ENCODE data around the gene NUFIP2. TPM values are rescaled to one million over a fixed set of nuclear protein-coding genes. Genes with fewer than 3 reads are reported as not detected.
A peak's percentile ranks its signal among the peaks of the same experiment; 100 is the strongest.

The NUFIP2 gene
- total and polyA plus RNA-seq, 5 experiments from 2014 or later: 9.2 to 89.3 (median 11.9) TPM

DNA sequence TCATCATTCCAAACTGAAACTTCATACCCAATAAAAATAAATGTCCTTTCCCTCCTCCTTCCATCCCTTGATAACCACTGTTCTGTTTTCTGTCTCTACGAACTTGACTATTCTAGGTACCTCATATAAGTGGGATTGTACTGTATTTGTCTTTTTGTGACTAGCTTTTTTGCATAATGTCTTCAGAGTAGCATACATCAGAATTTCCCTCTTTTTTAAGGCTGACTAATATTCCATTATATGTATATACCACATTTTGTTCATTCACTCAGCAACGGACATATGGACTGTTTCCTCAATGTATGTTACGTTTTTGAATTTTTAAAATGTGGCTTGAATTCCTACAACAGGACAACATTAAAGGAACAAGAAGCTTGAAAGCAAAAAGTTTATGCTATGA lies 1.5 kb upstream of the NUFIP2 start:
- ATAC-seq: no peak
- H3K36me3 Mint-ChIP-seq: peaks cover 0 to 5% (median 4%) of the 10 kb centered on the region in 3 donors
- POLR2A ChIA-PET: no interaction called here

DNA sequence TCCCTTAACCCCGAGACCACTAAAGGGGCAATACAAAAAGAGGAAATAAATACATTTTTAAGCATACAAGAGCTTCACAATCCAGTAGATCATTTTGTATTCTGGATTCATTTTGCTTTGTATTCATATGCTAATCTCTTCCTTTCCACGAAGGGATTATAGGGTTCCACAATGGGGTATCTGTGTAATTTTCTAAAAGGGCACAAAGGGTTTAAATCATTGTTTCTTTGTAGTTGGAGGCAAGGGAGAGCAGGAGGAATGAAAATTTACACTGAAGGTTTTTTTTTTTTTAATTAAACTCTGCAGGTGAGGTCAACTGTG lies 592 bp upstream of the NUFIP2 start:
- POLR2A ChIA-PET: interaction anchor here (0.5 to 2.7 kb wide), 26 partner anchors 10 to 724 kb away, joined by 3 to 21 read pairs (median 4); partner anchors contain the start of genes MYO18A, PHF12, PIGS and TAOK1
- Mint-ChIP-seq H3K4me3 (peak overlapping the region; percentile 97 to 100 (median 99)), H3K27ac (peak overlapping the region; percentile 97 to 99 (median 98)), H3K9me3 (no peaks in the 10 kb centered on the region), H3K27me3 (no peaks in the 10 kb centered on the region), H3K36me3 (peaks cover 0 to 11% (median 4%) of the 10 kb centered on the region in 3 donors), H3K4me1 (peaks cover 13 to 45% (median 35%) of the 10 kb centered on the region in 4 donors)
- DNase-seq (no peak), ATAC-seq (no peak)

More for the DNA sequence above, 1.5 kb upstream of the NUFIP2 start:
- H3K27ac Mint-ChIP-seq: peak overlapping the region in 9 of 10 donors; percentile 6 to 99 (median 87)
- H3K27me3 Mint-ChIP-seq: no peaks in the 10 kb centered on the region
- no peak for DNase-seq
- no peaks in the 10 kb centered on the region for H3K9me3 Mint-ChIP-seq
- peak overlapping the region in 9 of 10 donors; percentile 42 to 99 (median 61) for H3K4me3 Mint-ChIP-seq
- peaks cover 13 to 37% (median 27%) of the 10 kb centered on the region in 4 donors for H3K4me1 Mint-ChIP-seq

DNA sequence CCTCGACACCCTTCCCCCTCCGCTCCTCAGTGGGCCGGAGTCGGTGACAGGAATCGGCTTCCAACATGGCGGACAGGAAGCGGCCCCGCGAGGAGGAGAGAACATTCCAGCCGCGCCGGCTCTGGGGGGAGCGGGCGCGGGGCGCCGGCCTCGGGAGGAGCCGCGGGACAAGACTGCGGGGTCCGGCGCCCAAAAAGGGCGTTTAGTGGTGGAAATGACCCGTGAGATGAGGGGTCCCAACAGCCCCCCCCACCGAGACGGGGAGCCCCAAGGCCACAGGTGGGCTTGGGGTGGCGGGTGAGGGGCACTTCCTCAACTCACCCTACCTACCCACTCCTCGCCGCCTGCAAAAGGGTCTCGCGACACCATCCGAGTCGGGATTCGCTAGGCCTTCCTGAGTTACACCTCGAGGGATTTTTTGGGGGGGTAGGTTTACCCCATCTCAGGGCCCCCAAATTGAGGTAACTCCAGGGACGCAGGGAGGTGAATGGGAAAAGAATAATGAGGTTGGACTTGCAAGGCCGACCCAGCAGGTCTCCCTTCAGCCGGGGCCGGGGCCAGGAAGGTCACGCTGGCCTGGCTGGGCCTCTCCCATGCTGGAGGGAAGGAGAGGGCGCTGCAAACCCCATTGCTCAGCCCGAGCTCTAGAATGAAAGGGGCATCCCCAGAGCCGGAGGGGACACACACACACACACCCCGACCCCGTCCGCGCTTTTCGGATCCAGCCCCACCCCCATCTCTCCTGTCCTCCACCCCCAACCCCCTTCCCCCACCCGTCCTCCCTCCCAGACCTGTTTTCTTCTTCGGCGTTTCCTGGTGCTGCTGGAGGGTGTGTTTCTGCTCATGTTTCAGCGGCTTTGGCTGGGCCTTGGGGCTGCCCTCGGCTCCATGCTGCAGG lies 707 bp downstream of the NUFIP2 start:
- ATAC-seq (peak; percentile 32 to 39), DNase-seq (peak; percentile 38 to 82 (median 54))
- no peaks in the 10 kb centered on the region for H3K9me3 Mint-ChIP-seq
- POLR2A ChIA-PET: interaction anchor here (0.7 to 2.7 kb wide), 30 partner anchors 8 to 722 kb away, joined by 3 to 21 read pairs (median 4); partner anchors contain the start of genes MYO18A, PHF12, PIGS and TAOK1
- H3K4me3 Mint-ChIP-seq: peak overlapping the region; percentile 97 to 100 (median 99)
- H3K4me1 Mint-ChIP-seq: peaks cover 17 to 58% (median 48%) of the 10 kb centered on the region in 4 donors
- peaks cover 3 to 23% (median 4%) of the 10 kb centered on the region in 3 donors for H3K36me3 Mint-ChIP-seq
- H3K27ac Mint-ChIP-seq: peak overlapping the region; percentile 97 to 99 (median 98)
- no peaks in the 10 kb centered on the region for H3K27me3 Mint-ChIP-seq

DNA sequence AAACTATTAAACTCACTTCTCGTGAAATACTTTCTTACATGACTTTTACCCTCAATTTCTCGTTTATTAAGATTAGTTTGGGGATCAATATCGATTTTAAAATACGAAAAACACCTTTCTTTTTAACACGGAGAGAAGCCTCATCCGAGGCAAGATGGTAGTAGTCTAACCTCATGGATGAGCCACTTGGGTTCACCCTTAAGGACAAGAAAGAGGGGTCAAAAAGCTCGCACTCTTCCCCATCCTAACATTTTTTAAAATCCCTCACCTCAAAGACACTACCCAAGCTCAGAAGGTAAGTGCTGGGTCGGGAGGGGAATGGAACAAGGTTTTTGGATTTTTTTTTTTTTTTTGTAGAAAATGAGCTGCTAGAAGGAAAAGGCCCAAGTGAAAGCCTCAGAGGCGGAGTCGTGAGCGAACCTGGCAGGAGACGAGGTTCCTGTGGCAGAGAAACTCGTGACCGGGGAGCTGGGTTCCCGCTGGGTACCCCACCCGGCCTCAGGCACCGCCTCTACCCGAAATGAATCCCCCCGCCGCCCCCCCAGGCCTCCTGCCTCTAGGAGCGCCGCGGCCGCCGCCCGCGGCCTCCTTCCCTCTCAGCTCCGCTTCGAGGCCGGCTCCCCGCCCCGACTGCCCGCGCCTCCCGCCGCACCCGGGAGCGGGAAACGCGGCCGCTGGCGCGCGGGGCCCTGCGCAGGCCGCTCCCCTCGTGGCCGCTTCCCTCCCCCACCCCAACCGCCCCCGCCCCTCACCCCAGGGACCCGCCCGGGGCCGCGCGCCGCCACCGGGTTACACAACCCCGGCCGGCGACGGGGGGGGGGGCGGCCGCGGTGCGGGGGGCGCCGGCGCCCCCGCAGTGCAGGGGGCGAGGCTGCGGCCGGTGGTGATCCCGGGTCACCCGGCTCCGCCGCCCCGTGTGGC lies 1.6 kb downstream of the NUFIP2 start:
- H3K27ac Mint-ChIP-seq: peak overlapping the region; percentile 79 to 99 (median 98)
- H3K4me1 Mint-ChIP-seq: peaks cover 19 to 67% (median 57%) of the 10 kb centered on the region in 4 donors
- peak overlapping the region; percentile 97 to 100 (median 99) for H3K4me3 Mint-ChIP-seq
- no peaks in the 10 kb centered on the region for H3K27me3 Mint-ChIP-seq
- H3K9me3 Mint-ChIP-seq: no peaks in the 10 kb centered on the region
- H3K36me3 Mint-ChIP-seq: peaks cover 4 to 32% (median 6%) of the 10 kb centered on the region in 3 donors
- ATAC-seq (peak in 1 of 2 donors; percentile 5), DNase-seq (peak; percentile 43 to 85 (median 52))
- POLR2A ChIA-PET: interaction anchor here (0.5 to 2.7 kb wide), 18 partner anchors 10 to 720 kb away, joined by 3 to 21 read pairs (median 3); partner anchors contain the start of gene TAOK1

DNA sequence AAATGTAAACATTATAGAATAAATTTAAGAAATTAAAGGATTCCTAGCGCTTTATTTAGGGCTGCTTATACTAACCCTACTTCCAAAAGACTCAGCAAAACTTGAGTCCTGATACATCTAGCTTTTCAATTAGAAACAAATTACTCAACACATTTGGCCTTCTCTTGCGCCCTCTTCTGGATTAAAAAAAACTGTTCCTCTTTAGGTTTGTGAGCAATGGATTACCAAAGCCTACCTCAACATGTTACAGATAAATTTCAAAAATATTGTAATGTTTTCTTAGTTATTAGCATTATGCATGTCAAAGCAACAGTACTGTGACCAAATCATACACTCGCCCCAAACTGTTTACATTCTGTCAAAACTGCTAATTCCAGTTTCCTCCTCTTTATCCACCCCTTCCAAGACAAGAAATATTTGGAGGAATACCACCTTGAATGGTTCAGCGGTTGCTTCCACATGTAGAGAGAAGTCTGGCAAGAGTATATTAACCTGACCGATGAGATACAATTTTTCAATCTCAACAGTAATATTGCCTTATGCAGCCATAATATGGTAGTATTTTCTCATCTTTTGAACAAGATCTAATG lies 2.7 kb downstream of the NUFIP2 start:
- POLR2A ChIA-PET: interaction anchor here (0.8 to 1.6 kb wide), 5 partner anchors 13 to 324 kb away, joined by 3 to 7 read pairs (median 3); no protein-coding TSS in a partner anchor

DNA sequence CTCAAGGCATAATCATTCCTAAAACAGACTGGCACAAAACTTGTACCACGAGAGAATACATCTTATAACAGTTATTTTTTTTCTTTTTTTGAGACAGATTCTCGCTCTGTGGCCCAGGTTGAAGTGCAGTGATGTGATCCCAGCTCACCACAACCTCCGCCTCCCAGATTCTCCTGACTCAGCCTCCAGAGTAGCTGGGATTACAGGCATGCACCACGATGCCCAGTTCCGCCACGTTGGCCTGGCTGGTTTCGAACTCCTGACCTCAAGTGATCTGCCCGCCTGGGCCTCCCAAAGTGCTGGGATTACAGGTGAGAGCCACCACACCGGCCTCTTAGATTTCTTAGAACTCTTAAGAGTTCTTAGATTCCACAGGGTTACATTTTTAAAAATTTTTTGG lies 4.1 kb downstream of the NUFIP2 start:
- ATAC-seq (no peak), DNase-seq (no peak)
- Mint-ChIP-seq H3K27me3 (no peaks in the 10 kb centered on the region), H3K4me3 (peak overlapping the region in 9 of 10 donors; percentile 68 to 99 (median 71)), H3K4me1 (peaks cover 24 to 76% (median 72%) of the 10 kb centered on the region in 4 donors), H3K27ac (peak overlapping the region in 9 of 10 donors; percentile 29 to 91 (median 74)), H3K36me3 (peaks cover 4 to 56% (median 11%) of the 10 kb centered on the region in 3 donors), H3K9me3 (no peaks in the 10 kb centered on the region)
- POLR2A ChIA-PET: interaction anchor here (1.6 kb wide), 1 partner anchor 149 kb away, joined by 7 read pairs; no protein-coding TSS in a partner anchor

More for the DNA sequence above, 2.7 kb downstream of the NUFIP2 start:
- no peak for ATAC-seq
- Mint-ChIP-seq H3K4me3 (peak overlapping the region; percentile 75 to 99 (median 88)), H3K4me1 (peaks cover 28 to 78% (median 68%) of the 10 kb centered on the region in 4 donors), H3K27ac (peak overlapping the region; percentile 70 to 95 (median 90)), H3K36me3 (peaks cover 4 to 43% (median 11%) of the 10 kb centered on the region in 3 donors), H3K27me3 (no peaks in the 10 kb centered on the region), H3K9me3 (no peaks in the 10 kb centered on the region)
- peak in 7 of 10 donors; percentile 2 to 73 (median 57) for DNase-seq

DNA sequence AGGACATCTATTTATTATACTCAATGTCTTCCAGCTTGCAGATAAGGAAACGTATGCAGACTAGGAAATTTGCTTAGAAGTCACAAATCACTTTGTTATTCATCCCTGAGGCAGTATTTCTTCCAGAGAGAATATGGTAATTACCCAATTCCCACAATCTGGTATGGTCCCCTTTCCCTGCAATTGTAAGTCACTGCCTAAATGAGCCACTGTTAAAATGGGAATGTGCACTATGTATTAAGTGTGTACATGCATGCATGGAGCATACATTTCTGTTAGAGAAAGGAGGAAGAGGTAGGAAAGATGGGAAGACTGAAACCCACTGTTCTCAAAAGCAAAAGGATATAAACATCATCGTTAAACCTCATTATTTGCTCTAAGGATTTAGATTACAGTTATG lies 10.0 kb downstream of the NUFIP2 start:
- Mint-ChIP-seq H3K9me3 (peaks cover 0 to 17% (median 6%) of the 10 kb centered on the region in 9 donors), H3K4me1 (peaks cover 27 to 79% (median 69%) of the 10 kb centered on the region in 4 donors), H3K36me3 (peaks cover 11 to 93% (median 43%) of the 10 kb centered on the region in 3 donors), H3K27ac (peak overlapping the region in 6 of 10 donors; percentile 18 to 91 (median 62)), H3K4me3 (peak overlapping the region; percentile 2 to 72 (median 62)), H3K27me3 (no peaks in the 10 kb centered on the region)
- POLR2A ChIA-PET: no interaction called here
- ATAC-seq: no peak
- DNase-seq: no peak

DNA sequence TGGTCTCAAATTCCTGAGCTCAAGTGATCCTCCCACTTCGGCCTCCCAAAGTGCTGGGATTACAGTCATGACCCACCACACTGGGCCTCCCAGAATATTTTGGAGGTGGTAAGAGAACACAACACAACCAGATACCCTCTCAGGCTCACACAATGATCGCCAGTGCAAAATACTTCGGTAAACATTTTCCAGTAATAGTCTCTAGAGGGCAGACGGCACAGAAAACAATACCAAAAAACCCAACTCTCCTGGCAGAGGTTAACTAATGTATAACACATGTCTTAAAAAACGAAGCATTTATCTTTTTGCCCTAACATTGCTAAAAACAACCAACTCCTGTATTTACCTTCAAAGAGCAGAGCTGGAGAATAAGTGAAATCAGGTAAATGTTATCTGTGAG lies 10.5 kb downstream of the NUFIP2 start:
- Mint-ChIP-seq H3K4me3 (peak overlapping the region; percentile 13 to 72 (median 62)), H3K27ac (peak overlapping the region; percentile 2 to 75 (median 30))
- DNase-seq: no peak

DNA sequence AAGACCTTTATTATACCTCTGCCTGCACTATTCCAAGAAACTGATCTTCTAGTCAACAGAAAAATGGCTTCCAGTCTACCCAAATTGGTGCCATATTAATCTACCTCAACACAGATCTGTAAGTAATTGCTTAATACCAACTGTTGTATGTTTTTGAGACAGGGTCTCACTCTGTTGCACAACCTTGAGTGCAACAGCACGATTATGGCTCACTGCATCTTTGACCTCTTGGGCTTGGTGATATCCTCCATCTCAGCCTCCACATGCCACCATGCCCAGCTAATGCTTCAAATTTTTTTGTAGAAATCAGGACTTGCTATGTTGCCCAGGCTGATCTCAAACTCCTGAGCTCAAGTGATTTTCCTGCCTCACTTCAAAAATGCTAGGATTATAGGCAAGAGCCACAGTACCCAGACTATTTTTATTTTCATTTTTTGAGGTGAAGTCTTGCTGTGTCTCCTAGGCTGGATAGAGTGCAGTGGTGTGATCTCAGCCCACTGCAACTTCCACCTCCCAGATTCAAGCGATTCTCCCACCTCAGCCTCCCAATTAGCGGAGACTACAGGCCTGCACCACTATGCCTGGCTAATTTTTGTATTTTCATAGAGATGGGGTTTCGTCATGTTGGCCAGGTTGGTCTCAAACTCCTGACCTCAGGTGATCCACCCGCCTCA lies 14.4 kb downstream of the NUFIP2 start:
- peaks cover 16 to 90% (median 54%) of the 10 kb centered on the region in 3 donors for H3K36me3 Mint-ChIP-seq
- peak overlapping the region in 3 of 10 donors; percentile 20 to 76 (median 52) for H3K27ac Mint-ChIP-seq
- no peaks in the 10 kb centered on the region for H3K27me3 Mint-ChIP-seq
- POLR2A ChIA-PET: interaction anchor here (0.6 to 4.1 kb wide), 2 partner anchors 14 to 24 kb away, joined by 3 to 21 read pairs; partner anchors contain the start of gene NUFIP2
- H3K4me3 Mint-ChIP-seq: peak overlapping the region in 5 of 10 donors; percentile 18 to 62 (median 54)
- DNase-seq (no peak), ATAC-seq (no peak)
- peaks cover 34 to 78% (median 69%) of the 10 kb centered on the region in 4 donors for H3K4me1 Mint-ChIP-seq
- H3K9me3 Mint-ChIP-seq: peaks cover 0 to 33% (median 7%) of the 10 kb centered on the region in 9 donors

More for the DNA sequence above, 10.5 kb downstream of the NUFIP2 start:
- peaks cover 0 to 21% (median 7%) of the 10 kb centered on the region in 9 donors for H3K9me3 Mint-ChIP-seq
- ATAC-seq: peak in 1 of 2 donors; percentile 53
- H3K36me3 Mint-ChIP-seq: peaks cover 11 to 93% (median 44%) of the 10 kb centered on the region in 3 donors
- H3K27me3 Mint-ChIP-seq: no peaks in the 10 kb centered on the region
- POLR2A ChIA-PET: no interaction called here
- peaks cover 25 to 78% (median 66%) of the 10 kb centered on the region in 4 donors for H3K4me1 Mint-ChIP-seq

DNA sequence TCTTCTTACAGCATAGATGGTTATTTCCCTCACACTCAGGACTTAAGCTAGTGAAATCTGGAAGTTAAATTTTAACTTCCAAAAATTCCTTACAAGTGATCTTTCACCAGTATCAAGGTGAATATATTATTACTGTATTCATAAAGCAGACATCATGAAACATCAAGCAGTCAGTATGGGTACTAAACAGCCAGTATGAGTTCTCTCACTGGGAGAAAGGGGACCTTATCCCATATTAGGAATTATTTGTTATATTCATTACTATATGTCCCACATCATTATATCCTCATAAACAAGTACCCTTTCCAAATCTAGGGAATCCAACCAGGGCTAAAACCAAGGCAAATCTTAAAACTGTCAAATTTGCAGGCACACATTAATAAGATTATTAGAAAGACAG lies 15.3 kb downstream of the NUFIP2 start:
- H3K9me3 Mint-ChIP-seq: peaks cover 0 to 33% (median 7%) of the 10 kb centered on the region in 9 donors
- POLR2A ChIA-PET: interaction anchor here (0.6 to 4.1 kb wide), 2 partner anchors 15 to 25 kb away, joined by 3 to 21 read pairs; partner anchors contain the start of gene NUFIP2
- H3K27me3 Mint-ChIP-seq: no peaks in the 10 kb centered on the region
- peak overlapping the region in 2 of 10 donors; percentile 13 to 76 for H3K27ac Mint-ChIP-seq
- peak overlapping the region in 2 of 10 donors; percentile 21 to 36 for H3K4me3 Mint-ChIP-seq
- DNase-seq (no peak), ATAC-seq (no peak)
- peaks cover 12 to 91% (median 56%) of the 10 kb centered on the region in 3 donors for H3K36me3 Mint-ChIP-seq
- peaks cover 33 to 79% (median 70%) of the 10 kb centered on the region in 4 donors for H3K4me1 Mint-ChIP-seq
